Stimulated activated naive CD4-positive, alpha-beta T cell treated with Interleukin-2 at 50 U/mL for 16 hours (primary cell): ENCODE measurements around the gene RTBDN.
A peak's percentile ranks its signal among the peaks of the same experiment; 100 is the strongest.
"Not testable (repeated sequence)": the region's sequence is repeated elsewhere in the genome, so short reads cannot be mapped to it uniquely, and the experiment has no call there.

Experiments used
- DNase-seq: peaks from one replicate; lab custom pipeline; 2025; lab: John Stamatoyannopoulos, UW

RTBDN gene

GRCh38 chr19:12817810-12818209, 16.6 kb downstream of the RTBDN start:
- not testable (repeated sequence) for DNase-seq

- DNase-seq = not testable (repeated sequence)
Observed at GRCh38 chr19:12817188-12817587, 17.2 kb downstream of the RTBDN start.

- DNase-seq = no peak
Observed at GRCh38 chr19:12815088-12815487, 19.3 kb downstream of the RTBDN start.

- DNase-seq = peak; percentile 86
Observed at GRCh38 chr19:12806242-12807081, 27.9 kb downstream of the RTBDN start, which contains the start of gene RNASEH2A. Gene RNASEH2A, plus strand, starts transcription at chr19:12806584. Its CDS starts 90 bp downstream, at chr19:12806674.

GRCh38 chr19:12804051-12804450, 30.3 kb downstream of the RTBDN start:
- DNase-seq = no peak

- no peak for DNase-seq
Observed at GRCh38 chr19:12802267-12803106, 31.9 kb downstream of the RTBDN start.

- peak; percentile 70 for DNase-seq
Observed at GRCh38 chr19:12801466-12802266, 32.7 kb downstream of the RTBDN start, which contains the start of the genes PRDX2 and THSD8. Gene PRDX2, minus strand, starts transcription at chr19:12801800. Its CDS starts 539 bp downstream, at chr19:12801261. Gene THSD8, plus strand, starts transcription at chr19:12802069. Its CDS starts 3 bp downstream, at chr19:12802072.

- no peak for DNase-seq
Observed at GRCh38 chr19:12800923-12801465, 33.4 kb downstream of the RTBDN start.

GRCh38 chr19:12800466-12800770, 34.0 kb downstream of the RTBDN start:
- DNase-seq = no peak

- DNase-seq = no peak
Observed at GRCh38 chr19:12799742-12800465, 34.5 kb downstream of the RTBDN start.

- DNase-seq = not testable (repeated sequence)
Observed at GRCh38 chr19:12797607-12798006, 36.8 kb downstream of the RTBDN start.

- no peak for DNase-seq
Observed at GRCh38 chr19:12797141-12797587, 37.2 kb downstream of the RTBDN start.

- peak; percentile 67 for DNase-seq
Observed at GRCh38 chr19:12796146-12797071, 38.0 kb downstream of the RTBDN start.

GRCh38 chr19:12794971-12795381, 39.4 kb downstream of the RTBDN start:
- no peak for DNase-seq

GRCh38 chr19:12794196-12794941, 40.0 kb downstream of the RTBDN start:
- no peak for DNase-seq

GRCh38 chr19:12793290-12794195, 40.8 kb downstream of the RTBDN start:
- DNase-seq = peak; percentile 95

GRCh38 chr19:12792853-12793289, 41.5 kb downstream of the RTBDN start:
- DNase-seq = no peak
